GM18499 (cell line): ENCODE results near the gene IRF5.
"Not testable (repeated sequence)": the region's sequence is repeated elsewhere in the genome, so short reads cannot be mapped to it uniquely, and the experiment has no call there.

Experiments
- ATAC-seq: cut with Tn5 transposase; IDR thresholded peaks from one replicate; pipeline ENCODE4 v1.9.1; 2021; ENCODE audit warnings: moderate number of reproducible peaks; ENCODE audit not compliant: insufficient read depth, unreplicated experiment

Gene IRF5

GRCh38 chr7:128904381-128905197, 33.1 kb upstream of the IRF5 start:
- no peak for ATAC-seq

- no peak for ATAC-seq
Measured at GRCh38 chr7:128906001-128906765, 31.5 kb upstream of the IRF5 start.

- ATAC-seq: no peak
Measured at GRCh38 chr7:128906766-128907559, 30.8 kb upstream of the IRF5 start.

GRCh38 chr7:128908750-128909624, 28.7 kb upstream of the IRF5 start:
- no peak for ATAC-seq

GRCh38 chr7:128909625-128910568, 27.8 kb upstream of the IRF5 start:
- no peak for ATAC-seq

GRCh38 chr7:128910569-128910945, 27.2 kb upstream of the IRF5 start, which contains the start of gene KCP:
Gene KCP, minus strand, starts transcription at chr7:128910709. Its CDS starts 33 bp downstream, at chr7:128910676.
- ATAC-seq: no peak

- no peak for ATAC-seq
Measured at GRCh38 chr7:128911423-128912031, 26.2 kb upstream of the IRF5 start.

- ATAC-seq: no peak
Measured at GRCh38 chr7:128912281-128912680, 25.4 kb upstream of the IRF5 start.

GRCh38 chr7:128912709-128913495, 24.8 kb upstream of the IRF5 start:
- ATAC-seq: not testable (repeated sequence)

- ATAC-seq: no peak
Measured at GRCh38 chr7:128913870-128914565, 23.7 kb upstream of the IRF5 start.

- no peak for ATAC-seq
Measured at GRCh38 chr7:128914566-128915151, 23.1 kb upstream of the IRF5 start.

- ATAC-seq: no peak
Measured at GRCh38 chr7:128915271-128915819, 22.4 kb upstream of the IRF5 start.

- no peak for ATAC-seq
Measured at GRCh38 chr7:128915841-128916642, 21.7 kb upstream of the IRF5 start.

GRCh38 chr7:128916643-128916915, 21.1 kb upstream of the IRF5 start:
- no peak for ATAC-seq

GRCh38 chr7:128917122-128917521, 20.6 kb upstream of the IRF5 start:
- no peak for ATAC-seq
